HCT116 (cell line): ENCODE data around the gene TCEANC2. TPM values are rescaled to one million over a fixed set of nuclear protein-coding genes. Genes with fewer than 3 reads are reported as not detected.

Experiments used
- ATAC-seq: fragments of 200-7000 bp; cut with Tn5 transposase; 2 replicates; pipeline ENCODE4 v1.9.1; 2020; ENCODE audit warnings: mild to moderate bottlenecking, moderate library complexity
- BruUV-seq: library from RNA; stranded (reverse); fragments of 400-500 nt; replicated peaks from 2 replicates; lab custom pipeline; 2021; lab: Mats Ljungman, UMichigan
- CTCF ChIA-PET: fragments of 300-600 bp; sonication (Branson Sonifier 250); formaldehyde crosslinking; loops from one replicate; lab custom pipeline; 2021; ENCODE audit warnings: antibody characterized with exemption; lab: Charles Lee
- POLR2A ChIA-PET: fragments of 300-600, 350-600 bp; sonication (Branson Sonifier 250); formaldehyde crosslinking; loops from one replicate; lab custom pipeline; 2021; ENCODE audit warnings: antibody characterized with exemption; lab: Charles Lee
- RAD21 ChIA-PET, 2 experiments: fragments of 300-600 bp; sonication (Branson Sonifier 250); formaldehyde crosslinking; loops; one replicate each; lab custom pipeline; 2023; ENCODE audit warnings: low total read pairs in 2 of 2; ENCODE audit not compliant: uncharacterized antibody in 2 of 2, unreplicated experiment in 2 of 2, low non-redundant PET in 1 of 2; lab: Charles Lee
- DNase-seq: peaks from one replicate; pipeline ENCODE4 v3.0.0-alpha.2; 2010; ENCODE audit warnings: low read depth, low spot score
- H2AFZ ChIP-seq: fragments of 200-600 bp; shearing (Covaris generic), sonication (generic); 2 replicates; pipeline ENCODE4 v1.6.1; 2017; ENCODE audit warnings: low read depth, mixed run types, mixed read lengths, antibody characterized with exemption, low read length; ENCODE audit not compliant: poor library complexity, severe bottlenecking
- H3K27ac ChIP-seq: 2 replicates; pipeline ENCODE4 v1.5.1; 2012; ENCODE audit warnings: low read depth, low read length
- H3K27me3 ChIP-seq: fragments of 200-600 bp; sonication (generic); 2 replicates; pipeline ENCODE4 v1.6.1; 2016; ENCODE audit warnings: mixed run types, low read length, mixed read lengths; ENCODE audit not compliant: insufficient read depth
- H3K36me3 ChIP-seq, 2 experiments: fragments of 200-500 bp in 1 of 2; fragments of 200-600 bp in 1 of 2; sonication (Bioruptor generic) in 1 of 2; sonication (generic) in 1 of 2; 2 replicates each; pipeline versions ENCODE4 v1.5.1 to v1.6.1; 2014 to 2016; ENCODE audit warnings: low read length in 2 of 2, inconsistent platforms in 1 of 2, mixed read lengths in 1 of 2, mixed run types in 1 of 2; ENCODE audit not compliant: insufficient read depth in 2 of 2, control insufficient read depth in 1 of 2
- H3K4me1 ChIP-seq, 2 experiments: fragments of 200-600 bp in 1 of 2; sonication (generic) in 1 of 2; 2 replicates each; pipeline versions ENCODE4 v1.5.1 to v1.6.1; 2012 to 2017; ENCODE audit warnings: low read length in 2 of 2, inconsistent platforms in 1 of 2, mild to moderate bottlenecking in 1 of 2, mixed read lengths in 1 of 2, mixed run types in 1 of 2, moderate library complexity in 1 of 2; ENCODE audit not compliant: insufficient read depth in 2 of 2, control insufficient read depth in 1 of 2
- H3K4me2 ChIP-seq: fragments of 200-600 bp; sonication (generic); 2 replicates; pipeline ENCODE4 v1.6.1; 2017; ENCODE audit warnings: mixed run types, low read length, mixed read lengths
- H3K4me3 ChIP-seq, 2 experiments: fragments of 200-600 bp in 1 of 2; sonication (generic) in 1 of 2; replicated peaks in 1 of 2; 2 replicates each; pipeline ENCODE4 v1.5.1; 2011 to 2016; ENCODE audit warnings: low read length in 2 of 2, control low read depth in 1 of 2, low read depth in 1 of 2, mild to moderate bottlenecking in 1 of 2, mixed read lengths in 1 of 2, mixed run types in 1 of 2
- H3K79me2 ChIP-seq: fragments of 200-600 bp; sonication (generic); 2 replicates; pipeline ENCODE4 v1.6.1; 2017; ENCODE audit warnings: mild to moderate bottlenecking, mixed run types, low read length, moderate library complexity, mixed read lengths; ENCODE audit not compliant: insufficient read depth
- H3K9ac ChIP-seq: fragments of 200-600 bp; sonication (generic); 2 replicates; pipeline ENCODE4 v1.6.1; 2016; ENCODE audit warnings: low read length, mixed read lengths
- H3K9me2 ChIP-seq: fragments of 200-600 bp; sonication (generic), shearing (Covaris generic); 2 replicates; pipeline ENCODE4 v1.6.1; 2017; ENCODE audit warnings: mixed run types, mild to moderate bottlenecking, moderate library complexity; ENCODE audit not compliant: insufficient read depth
- H3K9me3 ChIP-seq, 2 experiments: fragments of 200-500 bp in 1 of 2; fragments of 200-600 bp in 1 of 2; sonication (Bioruptor generic) in 1 of 2; sonication (generic) in 1 of 2; 2 replicates each; pipeline ENCODE4 v1.6.1; 2014 to 2017; ENCODE audit warnings: low read length in 2 of 2, mixed read lengths in 2 of 2, inconsistent platforms in 1 of 2, low read depth in 1 of 2, mild to moderate bottlenecking in 1 of 2, mixed run types in 1 of 2, moderate library complexity in 1 of 2; ENCODE audit not compliant: control insufficient read depth in 1 of 2, insufficient read depth in 1 of 2
- H4K20me1 ChIP-seq: fragments of 200-600 bp; sonication (generic), shearing (Covaris generic); 2 replicates; pipeline ENCODE4 v1.6.1; 2017; ENCODE audit warnings: mixed run types, mild to moderate bottlenecking, moderate library complexity; ENCODE audit not compliant: insufficient read depth
- CBX3 ChIP-seq: IDR thresholded peaks from 2 replicates; pipeline ENCODE4 v1.6.1; 2012; ENCODE audit warnings: low read depth
- EGR1 ChIP-seq: IDR thresholded peaks from 2 replicates; pipeline ENCODE4 v1.6.1; 2012; ENCODE audit warnings: low read depth
- ELF1 ChIP-seq: IDR thresholded peaks from 2 replicates; pipeline ENCODE4 v1.6.1; 2012; ENCODE audit warnings: low read depth, borderline replicate concordance
- JUND ChIP-seq: IDR thresholded peaks from 2 replicates; pipeline ENCODE4 v1.6.1; 2012
- POLR2A ChIP-seq: IDR thresholded peaks from 2 replicates; pipeline ENCODE4 v1.7.0; 2011; ENCODE audit warnings: borderline replicate concordance; ENCODE audit not compliant: insufficient read depth, insufficient read length; ENCODE audit errors: extremely low read depth
- POLR2AphosphoS5 ChIP-seq: IDR thresholded peaks from 2 replicates; pipeline ENCODE4 v1.6.1; 2011; ENCODE audit warnings: mild to moderate bottlenecking, low read depth, low read length, moderate library complexity
- RAD21 ChIP-seq: IDR thresholded peaks from 2 replicates; pipeline ENCODE4 v1.6.1; 2012; ENCODE audit warnings: low read depth, mild to moderate bottlenecking
- ZFX ChIP-seq: fragments of 450-650 bp; IDR thresholded peaks from 2 replicates; pipeline ENCODE4 v1.6.1; 2017
- intact Hi-C: fragments of 100-400 bp; cut with micrococcal nuclease; formaldehyde crosslinking; loops from 2 replicates; pipeline ENCODE4 v1.10.0; 2022
- total RNA-seq: library from RNA; stranded (reverse); gene quantifications from one replicate; pipeline ENCODE4 v1.2.1, GENCODE V29; 2021; ENCODE audit not compliant: unreplicated experiment
- TF ChIP-seq, protein P1 (sequence below): IDR thresholded peaks from 2 replicates; pipeline ENCODE4 v1.6.1; 2011; ENCODE audit warnings: mild to moderate bottlenecking, low read length, moderate library complexity; ENCODE audit not compliant: insufficient replicate concordance; ENCODE audit errors: extremely low read depth
- TF ChIP-seq, protein P2 (sequence below): IDR thresholded peaks from 2 replicates; pipeline ENCODE4 v1.6.1; 2012
- TF ChIP-seq, protein P3 (sequence below): IDR thresholded peaks from 2 replicates; pipeline ENCODE4 v1.6.1; 2012

The TCEANC2 gene
- total RNA-seq, 1 experiment from 2014 or later = 5.4 TPM

DNA sequence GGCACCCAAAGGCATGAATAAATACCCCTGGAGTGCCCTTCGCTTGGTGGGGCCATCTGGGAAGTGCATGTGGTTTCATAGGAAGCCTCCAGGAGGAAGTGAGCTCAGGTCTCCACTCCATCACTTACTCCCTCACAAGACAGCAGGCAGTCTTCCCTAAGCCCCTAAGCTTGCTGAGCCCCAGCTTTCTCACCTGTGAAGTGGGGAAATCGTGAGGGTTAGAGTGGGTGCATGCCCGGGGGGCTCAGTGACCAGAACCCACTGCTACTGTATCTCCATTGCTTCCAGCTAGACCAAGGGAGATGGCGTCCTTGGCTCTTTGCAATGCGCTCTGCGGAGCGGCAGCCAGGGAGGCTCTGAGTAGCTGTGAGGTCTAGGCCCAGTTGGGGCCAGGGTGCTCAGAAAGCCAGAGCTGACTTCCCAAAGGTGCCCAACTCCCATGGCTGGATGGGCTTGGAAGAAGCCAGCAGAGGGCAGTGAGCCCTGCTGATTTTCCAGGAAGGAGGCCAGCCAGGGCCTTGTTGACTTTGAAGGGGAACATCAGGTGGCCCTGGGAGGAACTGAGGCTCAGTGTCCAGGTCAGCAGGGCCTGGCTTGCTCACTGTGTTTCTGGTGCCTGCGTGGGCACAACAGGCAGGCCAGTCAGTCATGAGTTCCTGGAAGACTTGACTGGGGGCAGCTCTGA is 72.1 kb downstream of the TCEANC2 start (continued):
- TF ChIP-seq, protein P1, sequence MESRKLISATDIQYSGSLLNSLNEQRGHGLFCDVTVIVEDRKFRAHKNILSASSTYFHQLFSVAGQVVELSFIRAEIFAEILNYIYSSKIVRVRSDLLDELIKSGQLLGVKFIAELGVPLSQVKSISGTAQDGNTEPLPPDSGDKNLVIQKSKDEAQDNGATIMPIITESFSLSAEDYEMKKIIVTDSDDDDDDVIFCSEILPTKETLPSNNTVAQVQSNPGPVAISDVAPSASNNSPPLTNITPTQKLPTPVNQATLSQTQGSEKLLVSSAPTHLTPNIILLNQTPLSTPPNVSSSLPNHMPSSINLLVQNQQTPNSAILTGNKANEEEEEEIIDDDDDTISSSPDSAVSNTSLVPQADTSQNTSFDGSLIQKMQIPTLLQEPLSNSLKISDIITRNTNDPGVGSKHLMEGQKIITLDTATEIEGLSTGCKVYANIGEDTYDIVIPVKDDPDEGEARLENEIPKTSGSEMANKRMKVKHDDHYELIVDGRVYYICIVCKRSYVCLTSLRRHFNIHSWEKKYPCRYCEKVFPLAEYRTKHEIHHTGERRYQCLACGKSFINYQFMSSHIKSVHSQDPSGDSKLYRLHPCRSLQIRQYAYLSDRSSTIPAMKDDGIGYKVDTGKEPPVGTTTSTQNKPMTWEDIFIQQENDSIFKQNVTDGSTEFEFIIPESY = no peak
- TF ChIP-seq POLR2A = no peak
- TF ChIP-seq, protein P2, sequence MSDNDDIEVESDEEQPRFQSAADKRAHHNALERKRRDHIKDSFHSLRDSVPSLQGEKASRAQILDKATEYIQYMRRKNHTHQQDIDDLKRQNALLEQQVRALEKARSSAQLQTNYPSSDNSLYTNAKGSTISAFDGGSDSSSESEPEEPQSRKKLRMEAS = no peak

DNA sequence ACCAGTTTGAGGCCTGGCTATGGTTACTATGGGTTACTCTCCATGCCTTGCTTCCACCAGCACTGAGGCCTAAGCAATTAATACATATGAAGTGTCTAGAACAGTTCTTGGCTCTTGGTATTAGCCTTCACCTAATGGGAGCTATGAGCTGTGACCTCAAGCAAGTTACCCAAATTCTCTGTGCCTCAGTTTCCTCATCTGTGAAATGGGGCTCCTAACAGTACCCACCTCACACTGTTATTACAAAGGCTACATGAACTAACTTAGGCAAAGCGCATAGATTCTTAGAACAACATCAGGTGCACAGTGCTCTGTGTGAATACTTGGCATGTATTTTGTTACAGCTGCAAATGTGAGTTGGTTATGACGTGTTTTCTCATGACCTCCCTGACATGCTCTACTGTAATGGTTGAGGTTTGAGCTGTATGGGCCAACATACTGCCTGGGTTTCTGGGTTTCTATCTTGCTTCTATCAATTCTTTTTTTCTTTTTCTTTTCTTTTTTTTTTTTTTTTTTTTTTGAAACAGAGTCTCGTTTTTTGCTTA is 72.9 kb downstream of the TCEANC2 start:
- DNase-seq (no peak), ATAC-seq (no peak)
- POLR2A ChIA-PET = no interaction called here
- H4K20me1 ChIP-seq = no peaks in the 10 kb centered on the region
- no peak overlapping the region for H3K4me2 ChIP-seq
- BruUV-seq = no TSS peak
- H3K9me2 ChIP-seq = no peaks in the 10 kb centered on the region
- RAD21 ChIA-PET = interaction anchor here in 1 of 2 experiments (0.6 to 1.2 kb wide), 2 partner anchors 363 kb away, joined by 3 read pairs; no protein-coding TSS in a partner anchor
- H2AFZ ChIP-seq = no peak overlapping the region
- H3K79me2 ChIP-seq = no peaks in the 10 kb centered on the region
- no peak overlapping the region for H3K4me3 ChIP-seq
- H3K9me3 ChIP-seq = no peaks in the 10 kb centered on the region
- TF ChIP-seq POLR2AphosphoS5 = no peak
- no peak for TF ChIP-seq CBX3
- TF ChIP-seq, protein P2 = no peak
- no peak for TF ChIP-seq RAD21
- no peak for TF ChIP-seq ZFX
- TF ChIP-seq, protein P3, sequence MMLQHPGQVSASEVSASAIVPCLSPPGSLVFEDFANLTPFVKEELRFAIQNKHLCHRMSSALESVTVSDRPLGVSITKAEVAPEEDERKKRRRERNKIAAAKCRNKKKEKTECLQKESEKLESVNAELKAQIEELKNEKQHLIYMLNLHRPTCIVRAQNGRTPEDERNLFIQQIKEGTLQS = no peak
- no peak for TF ChIP-seq ELF1
- no peak for TF ChIP-seq JUND
- no peak for TF ChIP-seq EGR1
- TF ChIP-seq, protein P1 = no peak
- TF ChIP-seq, all 23 proteins: peak for 0
- Histone ChIP-seq H3K4me1 (peaks cover 2 to 11% of the 10 kb centered on the region in 2 experiments; a peak in 3 of 4 replicates), H3K27ac (no peak overlapping the region), H3K27me3 (no peaks in the 10 kb centered on the region), H3K36me3 (no peaks in the 10 kb centered on the region), H3K9ac (no peak overlapping the region)
- intact Hi-C loops = no loop called here
- CTCF ChIA-PET = interaction anchor here (0.6 to 2.6 kb wide), 4 partner anchors 11 to 364 kb away, joined by 3 to 7 read pairs (median 4); no protein-coding TSS in a partner anchor
